Fibroblast of pulmonary artery (primary cell): ENCODE data around the gene BCAT1.

Source experiments
- DNase-seq: peaks from one replicate; pipeline ENCODE4 v3.0.0-alpha.2; 2010; ENCODE audit warnings: low read depth
- H3K4me3 ChIP-seq: replicated peaks from 2 replicates; pipeline ENCODE4 v1.5.1; 2011; ENCODE audit warnings: low read depth, mild to moderate bottlenecking, control low read depth, low read length, moderate library complexity
- CTCF ChIP-seq: IDR thresholded peaks from 2 replicates; pipeline ENCODE4 v1.5.1; 2011; ENCODE audit warnings: mild to moderate bottlenecking, control low read depth, low read length, inconsistent platforms; ENCODE audit errors: missing control alignments

The BCAT1 gene

GRCh38 chr12:24770334-24770733, 178.6 kb downstream of the BCAT1 start:
- no peak overlapping the region for H3K4me3 ChIP-seq
- TF ChIP-seq CTCF = no peak
- DNase-seq = peak; percentile 22

DNA sequence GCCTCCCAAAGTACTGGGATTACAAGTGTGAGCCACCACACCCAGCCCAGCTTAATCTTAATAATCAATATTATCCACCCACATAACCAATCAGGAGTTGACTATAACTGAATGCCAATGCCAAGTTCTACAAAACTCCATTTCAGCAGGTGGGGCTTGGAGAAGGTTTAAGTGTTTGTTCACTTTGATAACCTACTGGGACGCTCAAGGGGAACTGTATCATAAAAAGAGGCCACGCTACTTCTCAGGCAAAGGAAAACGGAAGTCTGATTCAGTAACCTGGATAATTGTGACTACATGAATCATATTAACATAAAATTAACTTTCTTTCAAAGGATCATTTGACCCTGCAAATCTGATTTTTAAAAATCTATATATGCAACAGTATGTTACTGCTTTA, 179.2 kb downstream of the BCAT1 start:
- no peak for TF ChIP-seq CTCF
- H3K4me3 ChIP-seq = no peak overlapping the region
- no peak for DNase-seq

GRCh38 chr12:24768415-24768814, 180.5 kb downstream of the BCAT1 start:
- no peak overlapping the region for H3K4me3 ChIP-seq
- no peak for TF ChIP-seq CTCF
- DNase-seq = no peak

DNA sequence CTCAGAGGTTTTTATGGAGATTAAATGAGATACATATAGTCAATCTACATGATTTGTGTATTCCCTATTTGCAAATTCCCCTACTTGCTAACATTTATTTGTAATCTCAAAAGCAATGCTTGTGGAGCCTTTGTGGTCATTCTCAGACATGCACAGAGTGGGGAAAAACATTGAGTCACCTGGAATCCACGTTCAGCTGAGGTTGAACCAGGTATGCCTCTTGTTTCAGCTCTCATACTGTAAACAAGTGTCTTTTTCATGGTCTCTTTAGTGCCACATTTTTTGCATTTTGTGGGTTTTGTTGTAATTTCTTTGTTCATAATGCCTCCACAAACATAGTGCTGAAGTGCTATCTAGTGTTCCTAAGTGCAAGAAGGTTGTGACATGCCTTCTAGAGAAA, 181.9 kb downstream of the BCAT1 start:
- DNase-seq = no peak
- H3K4me3 ChIP-seq = no peak overlapping the region
- no peak for TF ChIP-seq CTCF

GRCh38 chr12:24764712-24765111, 184.2 kb downstream of the BCAT1 start:
- DNase-seq = no peak
- H3K4me3 ChIP-seq = no peak overlapping the region
- TF ChIP-seq CTCF = no peak

- H3K4me3 ChIP-seq = no peak overlapping the region
- DNase-seq = no peak
- no peak for TF ChIP-seq CTCF
Measured at GRCh38 chr12:24760606-24761378, 188.1 kb downstream of the BCAT1 start.

- DNase-seq = no peak
- H3K4me3 ChIP-seq = no peak overlapping the region
- no peak for TF ChIP-seq CTCF
Measured at GRCh38 chr12:24760162-24760561, 188.7 kb downstream of the BCAT1 start.
